ENCODE data around the gene MYPN. TPM values are rescaled to one million over a fixed set of nuclear protein-coding genes. Genes with fewer than 3 reads are reported as not detected.
"Not testable (repeated sequence)": the region's sequence is repeated elsewhere in the genome, so short reads cannot be mapped to it uniquely, and the experiment has no call there.

The MYPN gene
- polyA plus RNA-seq, 2 of the 4 experiments (the other 2 are of a cell fraction) = 1.5 to 2.1 TPM

DNA sequence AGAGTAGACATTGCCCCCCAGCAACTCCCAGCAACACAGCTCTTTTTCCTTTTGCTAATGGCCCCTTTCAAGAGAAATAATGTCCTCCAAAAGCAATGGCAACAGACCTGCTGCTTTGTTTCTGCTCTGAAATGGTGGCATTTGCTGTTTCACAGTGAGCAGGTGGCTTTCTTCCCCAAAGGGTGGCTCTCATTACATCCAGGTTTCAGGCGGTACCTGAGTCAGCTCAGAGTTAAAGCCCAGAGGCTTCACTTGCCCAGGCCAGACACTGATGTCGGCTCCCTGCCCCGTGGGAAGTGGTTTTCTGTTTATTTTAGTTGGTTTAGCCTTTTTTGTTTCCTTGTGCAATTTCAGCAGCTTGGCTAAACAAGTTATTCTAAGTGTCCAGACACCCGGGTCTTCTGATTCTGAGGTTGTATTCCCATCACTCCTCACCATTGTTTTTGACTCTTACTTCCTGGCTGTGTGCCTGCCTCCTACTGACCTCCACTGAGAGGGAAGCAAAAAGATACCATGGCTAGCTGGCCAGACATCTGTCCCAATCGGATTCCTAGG, 130.4 kb downstream of the MYPN start:
- H3K4me3 ChIP-seq = no peak overlapping the region
- ChIA-PET POLR2A (interaction anchor here (1.4 kb wide), 1 partner anchor 9 kb away, joined by 6 read pairs; no protein-coding TSS in a partner anchor), CTCF (interaction anchor here (1.2 to 2.0 kb wide), 3 partner anchors 8 to 27 kb away, joined by 3 to 11 read pairs (median 5); partner anchors contain the start of gene ATOH7)
- DNase-seq (ENCODE audit: low read depth in 1 of 2, low spot score in 1 of 2) (no peak), ATAC-seq (no peak), FAIRE-seq (no peak)
- TF ChIP-seq JUNB (IDR thresholded peaks at IDR 0.05) (no peak), RNF2 (IDR thresholded peaks at IDR 0.05; ENCODE audit: borderline replicate concordance, low read depth) (no peak), HOXA7 (CRISPR knock-in tag; IDR thresholded peaks at IDR 0.05) (no peak), MAFK (IDR thresholded peaks at IDR 0.05; ENCODE audit: partially characterized antibody) (no peak), TFCP2L1 (CRISPR knock-in tag; IDR thresholded peaks at IDR 0.05) (no peak)
- TF ChIP-seq, protein P1, sequence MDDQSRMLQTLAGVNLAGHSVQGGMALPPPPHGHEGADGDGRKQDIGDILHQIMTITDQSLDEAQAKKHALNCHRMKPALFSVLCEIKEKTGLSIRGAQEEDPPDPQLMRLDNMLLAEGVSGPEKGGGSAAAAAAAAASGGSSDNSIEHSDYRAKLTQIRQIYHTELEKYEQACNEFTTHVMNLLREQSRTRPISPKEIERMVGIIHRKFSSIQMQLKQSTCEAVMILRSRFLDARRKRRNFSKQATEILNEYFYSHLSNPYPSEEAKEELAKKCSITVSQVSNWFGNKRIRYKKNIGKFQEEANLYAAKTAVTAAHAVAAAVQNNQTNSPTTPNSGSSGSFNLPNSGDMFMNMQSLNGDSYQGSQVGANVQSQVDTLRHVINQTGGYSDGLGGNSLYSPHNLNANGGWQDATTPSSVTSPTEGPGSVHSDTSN (IDR thresholded peaks at IDR 0.05) = no peak
- H3K9me3 ChIP-seq = no peaks in the 10 kb centered on the region
- H3K4me1 ChIP-seq = no peaks in the 10 kb centered on the region
- no peak overlapping the region for H3K27ac ChIP-seq
- WGBS (ENCODE audit: missing lambda C conversion rate) = 61% methylated on average over 5 of the region's 5 CpGs
- no peak overlapping the region for H3K4me2 ChIP-seq

DNA sequence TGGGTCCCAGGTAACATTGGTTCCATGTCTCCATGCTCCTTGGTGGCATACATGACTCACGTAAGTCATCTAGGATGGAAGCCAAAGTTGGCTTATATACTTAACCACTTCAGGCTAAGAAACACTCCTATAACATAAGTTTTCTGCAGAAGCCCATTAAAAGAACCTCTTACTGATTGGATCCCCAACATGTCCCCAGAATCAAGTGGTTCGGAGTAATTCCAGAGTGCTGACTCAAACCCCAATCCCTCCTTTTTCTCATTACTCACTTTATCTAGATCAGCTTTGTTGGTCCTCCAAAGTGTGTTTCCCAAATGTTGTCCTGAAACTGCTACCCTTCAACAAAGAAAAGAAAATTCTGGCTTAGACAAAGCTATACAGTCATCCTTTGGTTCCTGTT, 132.8 kb downstream of the MYPN start:
- ChIA-PET POLR2A (no interaction called here), CTCF (no interaction called here)
- WGBS (ENCODE audit: missing lambda C conversion rate) = 81% methylated on average over 2 of the region's 2 CpGs
- DNase-seq (ENCODE audit: low read depth in 1 of 2, low spot score in 1 of 2) (no peak), ATAC-seq (no peak), FAIRE-seq (no peak)
- Histone ChIP-seq H3K9me3 (no peaks in the 10 kb centered on the region), H3K4me3 (no peak overlapping the region), H3K4me1 (no peaks in the 10 kb centered on the region), H3K4me2 (no peak overlapping the region), H3K27ac (no peak overlapping the region)
- TF ChIP-seq EHF (CRISPR knock-in tag; IDR thresholded peaks at IDR 0.05) = no peak
- TF ChIP-seq MAZ (IDR thresholded peaks at IDR 0.05; ENCODE audit: borderline replicate concordance, low read depth, low read length) = no peak
- TF ChIP-seq, protein P2, sequence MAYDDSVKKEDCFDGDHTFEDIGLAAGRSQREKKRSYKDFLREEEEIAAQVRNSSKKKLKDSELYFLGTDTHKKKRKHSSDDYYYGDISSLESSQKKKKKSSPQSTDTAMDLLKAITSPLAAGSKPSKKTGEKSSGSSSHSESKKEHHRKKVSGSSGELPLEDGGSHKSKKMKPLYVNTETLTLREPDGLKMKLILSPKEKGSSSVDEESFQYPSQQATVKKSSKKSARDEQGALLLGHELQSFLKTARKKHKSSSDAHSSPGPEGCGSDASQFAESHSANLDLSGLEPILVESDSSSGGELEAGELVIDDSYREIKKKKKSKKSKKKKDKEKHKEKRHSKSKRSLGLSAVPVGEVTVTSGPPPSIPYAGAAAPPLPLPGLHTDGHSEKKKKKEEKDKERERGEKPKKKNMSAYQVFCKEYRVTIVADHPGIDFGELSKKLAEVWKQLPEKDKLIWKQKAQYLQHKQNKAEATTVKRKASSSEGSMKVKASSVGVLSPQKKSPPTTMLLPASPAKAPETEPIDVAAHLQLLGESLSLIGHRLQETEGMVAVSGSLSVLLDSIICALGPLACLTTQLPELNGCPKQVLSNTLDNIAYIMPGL (CRISPR knock-in tag; IDR thresholded peaks at IDR 0.05; ENCODE audit: borderline replicate concordance) = no peak
- TF ChIP-seq, protein P3, sequence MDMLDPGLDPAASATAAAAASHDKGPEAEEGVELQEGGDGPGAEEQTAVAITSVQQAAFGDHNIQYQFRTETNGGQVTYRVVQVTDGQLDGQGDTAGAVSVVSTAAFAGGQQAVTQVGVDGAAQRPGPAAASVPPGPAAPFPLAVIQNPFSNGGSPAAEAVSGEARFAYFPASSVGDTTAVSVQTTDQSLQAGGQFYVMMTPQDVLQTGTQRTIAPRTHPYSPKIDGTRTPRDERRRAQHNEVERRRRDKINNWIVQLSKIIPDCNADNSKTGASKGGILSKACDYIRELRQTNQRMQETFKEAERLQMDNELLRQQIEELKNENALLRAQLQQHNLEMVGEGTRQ (IDR thresholded peaks at IDR 0.05) = no peak
- no peak for TF ChIP-seq JUN (IDR thresholded peaks at IDR 0.05)
- no peak for TF ChIP-seq POLR2AphosphoS2 (conservative IDR thresholded peaks at IDR 0.05; ENCODE audit: low read length)
- TF ChIP-seq, protein P1 (IDR thresholded peaks at IDR 0.05) = no peak
- no peak for TF ChIP-seq HDAC2 (IDR thresholded peaks at IDR 0.05)
- TF ChIP-seq, protein P4, sequence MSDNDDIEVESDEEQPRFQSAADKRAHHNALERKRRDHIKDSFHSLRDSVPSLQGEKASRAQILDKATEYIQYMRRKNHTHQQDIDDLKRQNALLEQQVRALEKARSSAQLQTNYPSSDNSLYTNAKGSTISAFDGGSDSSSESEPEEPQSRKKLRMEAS (IDR thresholded peaks at IDR 0.05) = no peak
- TF ChIP-seq RCOR1 (IDR thresholded peaks at IDR 0.05; ENCODE audit: low read depth, low read length) = no peak
- TF ChIP-seq CBX2 (IDR thresholded peaks at IDR 0.05; ENCODE audit: borderline replicate concordance, low read depth) = no peak
- TF ChIP-seq EHMT2 (IDR thresholded peaks at IDR 0.05; ENCODE audit: low read depth) = no peak
- TF ChIP-seq HOXB13 (CRISPR knock-in tag; IDR thresholded peaks at IDR 0.05; ENCODE audit: low read depth) = no peak

DNA sequence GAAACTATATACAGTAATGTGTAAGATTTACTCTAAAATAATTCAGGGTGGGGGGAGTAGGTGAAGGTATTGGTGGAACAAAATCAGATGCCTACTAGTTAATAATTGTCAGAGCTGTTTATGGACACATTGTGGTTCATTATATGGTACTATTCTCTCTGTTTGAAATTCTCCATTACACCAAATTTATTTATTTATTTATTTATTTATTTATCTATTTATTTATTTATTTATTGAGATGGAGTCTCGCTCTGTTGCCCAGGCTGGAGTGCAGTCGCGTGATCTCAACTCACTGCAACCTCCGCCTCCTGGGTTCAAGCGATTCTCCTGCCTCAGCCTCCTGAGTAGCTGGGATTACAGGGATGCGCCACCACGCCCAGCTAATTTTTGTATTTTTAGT, 137.1 kb downstream of the MYPN start:
- TF ChIP-seq ZC3H11A (IDR thresholded peaks at IDR 0.05) = peak; percentile 91
- 95% methylated on average over 7 of the region's 7 CpGs for WGBS (ENCODE audit: missing lambda C conversion rate)
- not testable (repeated sequence) for H3K9me3 ChIP-seq; H3K4me1 ChIP-seq; DNase-seq (ENCODE audit: low read depth in 1 of 2, low spot score in 1 of 2); ATAC-seq; H3K4me2 ChIP-seq; H3K27ac ChIP-seq; H3K4me3 ChIP-seq; FAIRE-seq
- ChIA-PET POLR2A (interaction anchor here (2.6 kb wide), 1 partner anchor 15 kb away, joined by 8 read pairs; the partner anchor contains the start of gene ATOH7), CTCF (interaction anchor here (1.3 kb wide), 1 partner anchor 31 kb away, joined by 3 read pairs; no protein-coding TSS in a partner anchor)
